B cell (primary cell): ENCODE data around the gene STAT4. TPM values are rescaled to one million over a fixed set of nuclear protein-coding genes. Genes with fewer than 3 reads are reported as not detected.

Experiments used
- ATAC-seq: fragments of 200-7000 bp; cut with Tn5 transposase; one replicate; pipeline ENCODE4 v1.10.0; 2021; ENCODE audit warnings: low read depth, mild to moderate bottlenecking, moderate number of reproducible peaks, moderate library complexity
- CTCF ChIA-PET: fragments of 350-600 bp; sonication (Branson Sonifier 250); formaldehyde crosslinking; loops from one replicate; lab custom pipeline; 2021; ENCODE audit warnings: antibody characterized with exemption, inconsistent platforms; lab: Charles Lee
- POLR2A ChIA-PET: fragments of 350-600 bp; sonication (Branson Sonifier 250); formaldehyde crosslinking; loops from one replicate; lab custom pipeline; 2021; ENCODE audit warnings: antibody characterized with exemption; lab: Charles Lee
- DNase-seq: peaks from one replicate; pipeline ENCODE4 v3.0.0; 2013
- H2AFZ ChIP-seq: 2 replicates; pipeline ENCODE4 v1.6.1; 2012; ENCODE audit warnings: mild to moderate bottlenecking, low read depth, low read length; ENCODE audit not compliant: insufficient read depth, poor library complexity, severe bottlenecking
- H3K27ac ChIP-seq, 2 donors: 1 replicate in 1 of 2; 2 replicates in 1 of 2; pipeline ENCODE4 v1.5.1; 2012 to 2013; ENCODE audit warnings: low read length in 2 of 2, mild to moderate bottlenecking in 2 of 2, moderate library complexity in 1 of 2
- H3K27me3 ChIP-seq, 4 experiments: fragments of 200-600 bp in 1 of 4; sonication (generic) in 1 of 4; replicated peaks in 1 of 4; 1 replicate in 2 of 4; 2 replicates in 2 of 4; pipeline versions ENCODE4 v1.6.1 to v1.7.0; 2013 to 2016; ENCODE audit warnings: low read length in 3 of 4, mild to moderate bottlenecking in 2 of 4, mixed read lengths in 1 of 4, moderate library complexity in 1 of 4; ENCODE audit not compliant: insufficient read depth in 4 of 4, control insufficient read depth in 3 of 4; ENCODE audit errors: control extremely low read depth in 1 of 4
- H3K36me3 ChIP-seq, 2 experiments: replicated peaks in 1 of 2; 1 replicate in 1 of 2; 2 replicates in 1 of 2; pipeline versions ENCODE4 v1.6.1 to v1.7.1; 2013; ENCODE audit warnings: low read length in 1 of 2; ENCODE audit not compliant: insufficient read depth in 2 of 2, control insufficient read depth in 1 of 2; ENCODE audit errors: control extremely low read depth in 1 of 2, extremely low read depth in 1 of 2
- H3K4me1 ChIP-seq, 2 donors: fragments of 200-600 bp in 1 of 2; sonication (generic) in 1 of 2; 1 replicate in 1 of 2; 2 replicates in 1 of 2; pipeline versions ENCODE4 v1.5.1 to v1.6.1; 2013 to 2017; ENCODE audit warnings: low read length in 2 of 2; ENCODE audit not compliant: control insufficient read depth in 2 of 2, insufficient read depth in 2 of 2
- H3K4me2 ChIP-seq: replicated peaks from 2 replicates; pipeline ENCODE3; 2012; ENCODE audit warnings: mild to moderate bottlenecking, low read depth, low read length; ENCODE audit not compliant: poor library complexity, severe bottlenecking
- H3K4me3 ChIP-seq, 5 experiments: fragments of 200-600 bp in 1 of 5; sonication (generic) in 1 of 5; 1 replicate in 3 of 5; 2 replicates in 2 of 5; pipeline versions ENCODE4 v1.5.1 to v1.7.0; 2011 to 2016; ENCODE audit warnings: low read length in 4 of 5, mild to moderate bottlenecking in 4 of 5, low read depth in 2 of 5, control low read depth in 1 of 5, moderate library complexity in 1 of 5; ENCODE audit not compliant: insufficient read depth in 1 of 5; ENCODE audit errors: control extremely low read depth in 1 of 5, extremely low read depth in 1 of 5
- H3K79me2 ChIP-seq: fragments of 200-600 bp; sonication (generic); one replicate; pipeline ENCODE4 v1.6.0; 2016; ENCODE audit warnings: low read length; ENCODE audit not compliant: control insufficient read depth, insufficient read depth
- H3K9ac ChIP-seq: fragments of 200-600 bp; sonication (generic); 2 replicates; pipeline ENCODE4 v1.6.1; 2017; ENCODE audit warnings: mild to moderate bottlenecking, low read length, moderate library complexity
- H3K9me3 ChIP-seq, 3 donors: one replicate each; pipeline versions ENCODE4 v1.6.1 to v1.7.1; 2013; ENCODE audit warnings: low read length in 2 of 3; ENCODE audit not compliant: control insufficient read depth in 2 of 3, insufficient read depth in 1 of 3; ENCODE audit errors: control extremely low read depth in 1 of 3
- H4K20me1 ChIP-seq: 2 replicates; pipeline ENCODE4 v1.6.0; 2012; ENCODE audit warnings: mild to moderate bottlenecking, low read length; ENCODE audit not compliant: insufficient read depth, control insufficient read depth, poor library complexity, severe bottlenecking
- H3K27ac Mint-ChIP-seq: one replicate; pipeline ENCODE4 v1.8.0; 2021; ENCODE audit warnings: mixed read lengths
- H3K27me3 Mint-ChIP-seq: one replicate; pipeline ENCODE4 v1.8.0; 2021; ENCODE audit warnings: mixed read lengths
- H3K4me1 Mint-ChIP-seq: one replicate; pipeline ENCODE4 v1.8.0; 2021; ENCODE audit warnings: mixed read lengths
- H3K4me3 Mint-ChIP-seq: one replicate; pipeline ENCODE4 v1.8.0; 2021; ENCODE audit warnings: mixed read lengths
- H3K9me3 Mint-ChIP-seq: one replicate; pipeline ENCODE4 v1.8.0; 2022; ENCODE audit warnings: mixed read lengths; ENCODE audit not compliant: insufficient read depth
- EZH2 ChIP-seq: IDR thresholded peaks from 2 replicates; pipeline ENCODE4 v1.6.1; 2012; ENCODE audit warnings: borderline replicate concordance, low read depth, mild to moderate bottlenecking, moderate library complexity, low read length; ENCODE audit not compliant: insufficient read depth, poor library complexity, severe bottlenecking
- WGBS: methylation state at CpG from one replicate; pipeline ENCODE4 v1.1.5; 2013; ENCODE audit warnings: missing lambda C conversion rate; ENCODE audit not compliant: insufficient coverage; 5-methylcytosine and 5-hydroxymethylcytosine counted together
- intact Hi-C: fragments of 100-400 bp; cut with micrococcal nuclease; formaldehyde crosslinking; loops from one replicate; pipeline ENCODE4 v1.10.0; 2022
- polyA plus RNA-seq: library from polyadenylated mRNA; depleted of rRNA; stranded (reverse); fragments of >200 nt; gene quantifications from 2 replicates; pipeline ENCODE4 v1.2.3, GENCODE V29; 2012
- total RNA-seq, 2 donors: library from RNA; stranded (reverse); fragments of 120-200 nt in 1 of 2; gene quantifications; 1 replicate in 1 of 2; 2 replicates in 1 of 2; pipeline versions ENCODE4 v1.2.3 to v1.2.4, GENCODE V29; 2013 to 2022
- TF ChIP-seq, protein P1 (sequence below): fragments of 200-600 bp; IDR thresholded peaks from one replicate; pipeline ENCODE4 v1.8.0; 2022; ENCODE audit warnings: antibody characterized with exemption, mild to moderate bottlenecking

Gene STAT4
- total and polyA plus RNA-seq, 2 donors (not counting 1 experiment from before 2014, with no cell fraction given), result 2.0 to 62.1 TPM

DNA sequence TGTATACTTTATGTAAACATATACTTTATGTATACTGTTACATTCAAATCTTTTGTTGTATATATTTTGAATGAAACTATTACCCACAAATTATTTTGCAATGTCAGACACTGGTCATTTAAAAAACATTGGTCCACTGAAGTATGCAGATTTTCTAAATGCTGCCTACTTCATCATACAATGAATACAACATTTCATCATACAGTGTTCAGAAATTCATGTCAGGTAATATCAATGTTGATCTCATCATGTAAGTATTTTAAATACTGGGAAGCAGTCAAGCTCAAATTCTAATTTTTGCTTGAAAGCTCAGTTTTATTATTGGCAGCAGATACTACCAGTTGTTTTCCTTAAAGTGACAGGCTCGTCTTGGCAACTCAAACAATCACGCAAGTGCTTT is 2.9 kb upstream of the STAT4 start:
- Histone ChIP-seq H3K9ac (no peak overlapping the region), H3K4me3 (no peak overlapping the region), H4K20me1 (no peaks in the 10 kb centered on the region), H3K9me3 (no peaks in the 10 kb centered on the region), H2AFZ (no peak overlapping the region), H3K79me2 (no peaks in the 10 kb centered on the region), H3K36me3 (no peaks in the 10 kb centered on the region), H3K4me2 (no peak overlapping the region), H3K4me1 (peaks cover 3 to 16% of the 10 kb centered on the region in 2 donors), H3K27me3 (peaks cover 0 to 4% (median 0%) of the 10 kb centered on the region in 4 experiments), H3K27ac (no peak overlapping the region)
- WGBS, result 82% methylated on average over 1 of the region's 2 CpGs
- Mint-ChIP-seq H3K9me3 (no peaks in the 10 kb centered on the region), H3K27me3 (peaks cover 14% of the 10 kb centered on the region), H3K4me1 (peaks cover 30% of the 10 kb centered on the region), H3K4me3 (no peak overlapping the region), H3K27ac (no peak overlapping the region)
- POLR2A ChIA-PET, result no interaction called here
- DNase-seq (no peak), ATAC-seq (no peak)
- CTCF ChIA-PET, result interaction anchor here (1.4 to 13.3 kb wide), 2 partner anchors 103 to 134 kb away, joined by 3 to 418 read pairs; no protein-coding TSS in a partner anchor
- no peak for TF ChIP-seq EZH2
- TF ChIP-seq, protein P1, sequence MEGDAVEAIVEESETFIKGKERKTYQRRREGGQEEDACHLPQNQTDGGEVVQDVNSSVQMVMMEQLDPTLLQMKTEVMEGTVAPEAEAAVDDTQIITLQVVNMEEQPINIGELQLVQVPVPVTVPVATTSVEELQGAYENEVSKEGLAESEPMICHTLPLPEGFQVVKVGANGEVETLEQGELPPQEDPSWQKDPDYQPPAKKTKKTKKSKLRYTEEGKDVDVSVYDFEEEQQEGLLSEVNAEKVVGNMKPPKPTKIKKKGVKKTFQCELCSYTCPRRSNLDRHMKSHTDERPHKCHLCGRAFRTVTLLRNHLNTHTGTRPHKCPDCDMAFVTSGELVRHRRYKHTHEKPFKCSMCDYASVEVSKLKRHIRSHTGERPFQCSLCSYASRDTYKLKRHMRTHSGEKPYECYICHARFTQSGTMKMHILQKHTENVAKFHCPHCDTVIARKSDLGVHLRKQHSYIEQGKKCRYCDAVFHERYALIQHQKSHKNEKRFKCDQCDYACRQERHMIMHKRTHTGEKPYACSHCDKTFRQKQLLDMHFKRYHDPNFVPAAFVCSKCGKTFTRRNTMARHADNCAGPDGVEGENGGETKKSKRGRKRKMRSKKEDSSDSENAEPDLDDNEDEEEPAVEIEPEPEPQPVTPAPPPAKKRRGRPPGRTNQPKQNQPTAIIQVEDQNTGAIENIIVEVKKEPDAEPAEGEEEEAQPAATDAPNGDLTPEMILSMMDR, result no peak
- intact Hi-C loops, result loop anchor here (5.0 kb wide), 1 partner anchor 1491 kb away; the partner anchor contains the start of gene ASNSD1

DNA sequence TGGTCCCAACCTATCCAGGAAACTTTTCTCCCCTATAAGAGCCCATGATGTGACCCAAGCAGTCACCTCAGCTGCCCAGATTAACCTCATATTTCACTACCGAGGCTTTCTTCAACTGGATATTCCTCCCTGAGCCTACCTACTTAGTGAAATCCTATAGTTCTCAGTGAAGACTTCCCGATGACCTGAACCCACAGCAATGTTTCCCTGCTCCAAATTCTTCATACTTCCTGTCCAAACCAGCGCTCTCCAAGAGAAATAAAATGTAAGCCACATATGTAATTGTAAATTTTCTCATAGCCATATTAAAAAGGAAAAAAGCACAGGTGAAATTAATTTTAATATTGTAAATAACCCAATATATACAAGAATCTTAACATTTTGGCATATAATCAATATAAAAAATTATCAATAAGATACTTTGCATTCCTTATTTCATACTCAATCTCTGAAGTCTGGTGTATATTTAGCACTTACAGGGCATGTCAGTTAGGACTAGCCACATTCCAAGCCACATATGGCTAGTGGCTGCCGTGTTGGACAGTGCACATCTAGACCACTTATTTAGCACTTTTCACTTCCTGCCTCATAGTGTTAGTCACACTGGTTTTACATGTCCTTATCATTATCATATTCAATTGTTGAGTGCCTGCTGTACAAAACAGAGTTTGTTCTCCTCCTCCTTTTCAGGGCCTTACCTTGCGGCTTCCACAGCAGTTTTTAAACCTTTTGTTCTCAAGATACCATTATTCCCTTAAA is 1.9 kb upstream of the STAT4 start:
- Histone ChIP-seq H3K4me2 (no peak overlapping the region), H3K4me1 (peaks cover 3 to 16% of the 10 kb centered on the region in 2 donors), H3K9ac (no peak overlapping the region), H3K36me3 (no peaks in the 10 kb centered on the region), H3K9me3 (no peaks in the 10 kb centered on the region), H3K27me3 (no peaks in the 10 kb centered on the region), H3K79me2 (no peaks in the 10 kb centered on the region), H2AFZ (no peak overlapping the region), H3K27ac (no peak overlapping the region), H4K20me1 (no peaks in the 10 kb centered on the region), H3K4me3 (no peak overlapping the region)
- ChIA-PET POLR2A (no interaction called here), CTCF (interaction anchor here (1.4 to 13.3 kb wide), 2 partner anchors 102 to 133 kb away, joined by 3 to 418 read pairs; no protein-coding TSS in a partner anchor)
- ATAC-seq (no peak), DNase-seq (no peak)
- no peak overlapping the region for H3K27ac Mint-ChIP-seq
- no peak overlapping the region for H3K4me3 Mint-ChIP-seq
- WGBS, result 93% methylated on average over 1 of the region's 5 CpGs
- no peaks in the 10 kb centered on the region for H3K9me3 Mint-ChIP-seq
- H3K27me3 Mint-ChIP-seq, result peaks cover 16% of the 10 kb centered on the region
- peaks cover 30% of the 10 kb centered on the region for H3K4me1 Mint-ChIP-seq
- TF ChIP-seq EZH2, result no peak
- TF ChIP-seq, protein P1, result no peak
- intact Hi-C loops, result loop anchor here (5.0 kb wide), 1 partner anchor 1490 kb away; the partner anchor contains the start of gene ASNSD1
